HG03432 (cell line): ENCODE data around the gene PRSS2.
"Not testable (repeated sequence)": the region's sequence is repeated elsewhere in the genome, so short reads cannot be mapped to it uniquely, and the experiment has no call there.

ENCODE experiments used
- ATAC-seq: cut with Tn5 transposase; IDR thresholded peaks from one replicate; pipeline ENCODE4 v1.9.1; 2021; ENCODE audit warnings: mild to moderate bottlenecking, moderate library complexity; ENCODE audit not compliant: unreplicated experiment

The PRSS2 gene

DNA sequence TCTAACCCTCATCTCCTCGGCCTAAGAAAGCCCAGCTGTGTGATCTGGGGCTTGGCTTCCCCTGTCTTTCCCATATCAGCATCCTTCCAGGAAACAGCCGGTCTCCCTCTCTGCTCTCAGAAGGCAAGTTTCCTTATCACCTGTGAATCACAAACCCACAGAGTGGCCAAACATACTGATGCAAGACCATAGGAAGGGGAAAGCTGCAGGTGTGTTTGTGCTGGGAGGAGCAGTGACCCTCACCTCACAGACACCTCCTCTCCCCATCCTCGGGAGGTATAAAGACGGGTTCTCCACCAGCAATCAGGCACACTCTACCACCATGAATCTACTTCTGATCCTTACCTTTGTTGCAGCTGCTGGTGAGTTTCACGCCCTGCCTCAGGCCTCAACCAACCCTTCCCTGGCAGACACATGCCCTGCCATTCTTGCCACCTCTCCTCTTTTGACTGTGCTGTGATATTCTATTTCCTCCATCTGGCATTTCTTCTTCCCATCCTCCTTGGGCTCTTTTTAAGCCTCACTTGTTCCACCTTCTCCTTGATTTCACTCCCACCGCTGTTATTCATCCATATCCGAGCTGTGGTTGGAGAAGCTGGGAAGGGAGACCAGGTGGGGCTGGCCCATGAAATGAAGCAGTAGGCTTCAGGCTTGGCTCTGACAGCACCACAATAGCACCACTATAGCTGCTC is at the start of gene PRSS2:
Gene PRSS2 (plus strand): TSS at position 310 of the 692 bp plus-strand sequence. CDS start 13 bp downstream, at position 323.
- ATAC-seq: peak; percentile 31

DNA sequence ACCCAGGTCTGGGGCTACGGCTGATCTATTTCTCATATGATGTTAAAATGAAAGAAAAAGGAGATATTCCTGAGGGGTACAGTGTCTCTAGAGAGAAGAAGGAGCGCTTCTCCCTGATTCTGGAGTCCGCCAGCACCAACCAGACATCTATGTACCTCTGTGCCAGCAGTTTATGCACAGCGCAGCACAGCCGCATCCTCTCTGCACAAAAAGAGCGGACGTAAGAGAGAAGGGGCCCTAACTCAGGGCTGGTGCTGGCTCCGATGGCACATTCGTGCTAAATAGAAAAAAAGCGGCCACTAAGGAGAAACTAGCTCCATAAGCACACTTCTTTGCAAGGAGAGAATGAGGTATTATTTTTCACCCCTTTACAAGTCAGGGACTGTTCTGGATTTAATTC is 49.8 kb upstream of the PRSS2 start:
- ATAC-seq: no peak

DNA sequence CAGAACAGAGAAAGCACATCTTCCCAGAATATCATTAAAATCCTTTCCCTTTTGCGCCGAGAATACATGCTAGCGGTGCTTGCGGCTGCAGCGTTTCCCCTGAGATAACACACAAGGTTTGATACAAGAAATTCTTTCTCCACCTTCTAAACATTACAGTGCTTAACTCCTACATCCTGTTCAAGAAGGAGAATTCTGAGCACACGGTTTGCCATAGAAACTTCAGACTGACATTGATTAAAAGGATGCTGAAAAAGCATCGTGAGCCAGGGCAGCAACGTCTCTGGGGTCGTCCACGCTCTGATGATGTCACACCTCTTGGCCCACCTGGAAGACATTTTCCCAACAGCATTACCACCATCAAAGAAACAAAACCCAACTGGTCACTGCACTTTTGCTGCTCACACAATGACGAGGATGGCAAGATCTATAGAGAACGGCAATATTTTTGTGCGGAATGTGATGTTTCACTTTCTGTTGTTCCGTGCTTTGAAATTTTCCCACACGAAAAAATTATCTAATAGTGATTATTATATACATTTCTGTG is 48.4 kb upstream of the PRSS2 start:
- no peak for ATAC-seq

DNA sequence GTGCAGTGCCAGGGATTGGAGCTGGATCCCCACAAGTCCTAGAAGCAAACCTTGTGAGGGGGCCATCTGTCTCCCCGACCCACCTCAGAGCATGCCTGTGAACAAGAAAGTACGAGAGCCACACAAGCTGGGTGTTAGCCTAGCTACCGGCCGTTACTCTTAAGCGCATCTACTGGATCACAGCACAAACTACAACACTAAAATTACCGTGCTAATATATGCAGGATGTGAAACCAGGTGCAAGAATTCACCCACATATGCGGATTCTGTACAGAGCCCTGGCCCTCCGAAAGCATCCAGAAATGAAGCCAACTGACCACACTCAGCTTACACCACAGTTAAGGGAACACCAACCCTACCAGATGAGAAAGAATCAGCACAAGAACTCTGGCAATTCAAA is 37.5 kb upstream of the PRSS2 start:
- ATAC-seq: no peak

DNA sequence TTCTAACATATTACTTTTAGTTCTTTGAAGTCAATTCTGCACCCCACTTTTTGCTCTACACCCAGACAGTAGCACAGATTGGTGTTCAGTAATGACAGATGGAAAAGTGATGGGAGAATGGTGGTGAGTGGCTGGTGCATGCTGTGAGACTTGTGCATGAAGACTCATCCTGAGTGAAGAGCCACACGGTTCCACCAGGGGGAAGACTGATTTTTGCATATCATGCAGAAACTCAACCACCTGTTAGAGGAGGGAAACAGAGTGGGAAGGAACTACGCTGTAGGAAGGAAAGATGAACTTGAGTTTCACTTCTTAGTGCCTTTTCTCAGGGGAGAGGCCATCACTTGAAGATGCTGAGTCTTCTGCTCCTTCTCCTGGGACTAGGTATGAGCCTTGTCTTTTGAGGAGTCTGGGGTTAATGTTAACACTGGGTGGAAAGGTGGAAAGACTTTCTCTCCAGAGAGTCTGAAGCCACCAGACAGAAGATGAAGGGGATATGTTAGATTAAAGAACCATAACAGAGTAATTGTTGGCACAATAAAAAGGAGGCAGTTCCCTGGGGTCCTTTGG is 30.8 kb upstream of the PRSS2 start:
- ATAC-seq: peak; percentile 96

DNA sequence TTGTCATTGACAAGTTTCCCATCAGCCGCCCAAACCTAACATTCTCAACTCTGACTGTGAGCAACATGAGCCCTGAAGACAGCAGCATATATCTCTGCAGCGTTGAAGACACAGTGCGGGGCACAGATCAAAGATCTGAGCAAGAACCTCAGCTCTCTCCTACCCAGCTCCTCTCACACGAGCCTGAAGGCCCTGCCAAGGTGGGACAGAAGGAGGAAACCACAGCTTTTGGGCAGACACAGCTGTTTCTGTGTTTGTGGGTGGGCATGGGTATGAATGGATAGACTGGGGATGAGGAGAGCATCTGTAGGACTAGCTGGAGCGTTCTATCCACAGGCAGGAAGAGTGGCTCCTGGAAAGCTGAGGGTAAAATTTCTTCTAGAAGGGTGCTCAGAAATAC is 30.0 kb upstream of the PRSS2 start:
- no peak for ATAC-seq

DNA sequence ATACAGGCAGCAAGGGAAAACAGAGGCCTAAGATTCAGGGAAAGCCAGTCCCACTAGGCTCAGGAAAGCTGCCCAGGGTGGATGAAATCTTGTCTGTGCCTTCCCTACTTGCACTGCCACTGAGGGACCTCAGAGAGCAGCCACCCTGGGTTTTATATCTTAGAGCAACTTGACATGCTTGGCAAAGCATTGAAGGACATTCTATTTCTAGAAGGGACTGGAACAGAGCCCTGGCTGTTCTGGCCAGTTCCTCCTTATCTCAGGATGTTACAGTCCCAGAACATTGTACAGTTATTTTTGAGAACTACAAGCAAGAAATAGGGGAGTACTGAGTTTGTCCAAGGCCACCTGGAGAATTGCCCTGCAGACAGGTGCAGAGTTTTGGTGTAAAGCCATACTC is 28.8 kb upstream of the PRSS2 start:
- ATAC-seq: not testable (repeated sequence)

DNA sequence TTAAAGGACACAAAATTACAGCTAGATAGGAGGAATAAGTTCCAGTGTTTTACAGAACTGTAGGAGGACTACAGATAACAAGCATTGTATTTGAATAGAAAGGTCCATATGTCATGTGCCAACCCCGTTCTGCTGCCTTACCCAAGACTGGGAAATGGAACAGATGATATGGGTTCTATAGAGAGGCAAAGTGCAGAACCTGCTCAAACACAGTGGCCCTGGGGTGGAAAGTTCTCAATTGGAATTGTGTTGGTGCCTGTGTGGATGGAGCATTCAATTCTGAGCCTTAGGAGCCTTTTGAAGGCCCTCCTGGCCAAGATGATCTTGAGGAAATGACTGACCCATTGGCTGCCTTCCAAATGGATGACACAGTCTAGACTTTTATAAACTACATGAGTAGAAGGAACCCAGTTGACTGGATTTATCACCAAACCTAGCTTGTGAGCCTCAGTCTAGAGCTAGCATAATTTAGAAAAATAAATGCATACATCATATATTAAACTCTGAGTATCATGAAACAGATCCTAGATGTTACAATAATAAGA is 25.6 kb upstream of the PRSS2 start:
- no peak for ATAC-seq

DNA sequence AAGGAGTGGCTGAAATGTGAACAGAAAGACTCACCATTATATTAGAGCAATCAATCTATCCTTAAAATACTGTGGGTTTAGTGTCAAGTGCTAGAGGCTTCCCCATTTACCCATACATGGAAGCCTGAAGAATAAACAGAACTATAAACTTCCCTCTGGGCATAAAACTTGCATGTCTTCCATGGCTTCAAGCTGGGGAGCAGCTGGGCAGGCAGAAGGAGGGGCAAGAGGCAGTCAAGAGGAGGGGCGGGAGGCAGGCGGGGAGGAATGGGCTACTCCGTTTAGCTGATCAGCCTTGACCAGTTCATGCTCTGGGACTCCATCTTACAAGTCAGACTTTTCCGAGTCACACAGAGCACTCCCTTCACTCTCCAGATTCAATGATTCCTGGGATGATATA is 25.0 kb upstream of the PRSS2 start:
- ATAC-seq: no peak

DNA sequence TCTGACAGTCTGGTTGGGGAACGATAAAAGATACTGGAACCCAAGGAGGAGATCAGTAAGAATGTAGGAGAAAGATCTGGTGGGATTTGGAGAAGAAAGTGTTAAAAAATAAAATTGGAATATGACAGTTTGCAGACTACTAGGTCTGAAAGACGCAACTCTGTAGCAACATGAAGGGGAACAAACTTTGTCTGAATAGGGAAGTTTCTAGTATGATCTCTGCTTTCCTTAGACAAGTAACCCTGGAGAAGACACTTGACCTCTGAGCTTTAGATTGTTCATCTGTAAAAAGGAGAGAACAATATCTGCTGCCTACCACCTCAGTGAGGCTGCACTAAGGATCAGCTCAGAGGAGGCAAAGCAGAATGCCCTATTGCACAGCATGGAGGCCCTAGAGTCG is 24.5 kb upstream of the PRSS2 start:
- no peak for ATAC-seq

DNA sequence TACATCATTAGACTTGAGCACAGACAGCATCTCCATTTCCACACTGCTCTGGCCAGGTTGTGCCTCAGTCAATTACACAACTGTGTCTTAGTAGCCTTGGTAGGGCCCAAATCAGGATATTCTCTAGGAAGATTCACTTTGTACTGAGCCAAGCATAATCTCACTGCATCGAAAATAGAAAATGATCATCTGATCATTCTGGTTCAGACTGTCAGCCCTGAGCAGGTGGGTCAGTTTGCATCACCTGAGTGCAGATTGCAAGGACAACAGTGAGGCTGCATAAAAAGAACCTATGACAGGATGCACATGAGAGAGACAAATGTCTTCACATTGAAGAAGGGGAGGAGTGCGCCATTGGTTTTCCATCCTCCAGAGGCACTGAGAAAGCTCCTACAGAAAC is 22.4 kb upstream of the PRSS2 start:
- ATAC-seq: not testable (repeated sequence)

DNA sequence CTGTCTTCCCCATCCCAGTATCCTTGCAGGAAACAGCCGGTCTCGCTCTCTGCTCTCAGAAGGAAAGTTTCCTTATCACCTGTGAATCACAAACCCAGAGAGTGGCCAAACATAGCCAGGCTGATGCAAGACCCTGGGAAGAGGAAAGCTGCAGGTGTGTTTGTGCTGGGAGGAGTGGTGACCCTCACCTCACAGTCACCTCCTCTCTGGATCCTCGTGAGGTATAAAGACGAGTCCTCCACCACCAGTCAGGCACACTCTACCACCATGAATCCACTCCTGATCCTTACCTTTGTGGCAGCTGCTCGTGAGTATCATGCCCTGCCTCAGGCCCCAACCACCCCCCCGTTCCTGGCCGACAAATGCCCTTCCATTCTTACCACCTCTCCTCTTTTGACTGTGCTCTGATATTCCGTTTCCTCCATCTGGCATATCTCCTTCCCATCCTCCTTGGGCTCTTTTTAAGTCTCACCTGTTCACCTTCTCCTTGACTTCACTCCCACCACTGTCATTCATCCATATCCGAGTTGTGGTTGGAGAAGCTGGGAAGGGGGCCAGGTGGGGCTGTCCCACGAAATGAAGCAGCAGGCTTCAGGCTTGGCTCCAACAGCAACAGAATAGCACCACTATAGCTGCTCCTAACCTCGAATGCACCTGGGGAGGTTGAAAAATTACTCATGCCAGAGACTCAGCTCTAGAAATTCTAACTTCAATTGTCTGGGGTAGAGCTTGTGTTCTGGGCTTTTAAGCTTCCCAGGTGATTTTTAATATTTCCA is 21.4 kb upstream of the PRSS2 start, which contains the start of gene PRSS1:
Gene PRSS1 (plus strand): TSS at position 255 of the 776 bp plus-strand sequence. CDS start 13 bp downstream, at position 268.
- ATAC-seq: no peak

DNA sequence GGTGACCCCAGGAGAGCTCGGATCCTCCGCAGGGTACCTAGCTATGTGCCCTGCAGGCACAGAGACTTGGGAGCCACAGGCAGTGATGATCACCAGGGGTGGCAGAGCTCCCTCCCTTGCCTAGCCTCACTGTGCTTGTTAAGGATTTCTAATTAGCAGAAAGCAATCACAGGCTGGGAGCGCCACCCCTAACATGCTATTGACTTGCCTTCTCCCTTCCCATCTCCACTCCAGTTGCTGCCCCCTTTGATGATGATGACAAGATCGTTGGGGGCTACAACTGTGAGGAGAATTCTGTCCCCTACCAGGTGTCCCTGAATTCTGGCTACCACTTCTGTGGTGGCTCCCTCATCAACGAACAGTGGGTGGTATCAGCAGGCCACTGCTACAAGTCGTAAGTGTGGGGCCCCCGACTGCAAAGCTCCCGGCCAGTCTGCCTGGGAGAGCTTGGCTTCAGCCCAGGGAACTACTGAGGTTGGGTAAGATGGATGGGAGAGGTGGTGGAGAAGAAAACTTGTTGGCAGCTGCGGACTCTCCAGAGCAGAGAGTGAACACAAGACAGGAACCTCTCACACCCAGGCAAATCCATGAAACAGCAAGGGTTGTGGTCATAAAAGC is 20.3 kb upstream of the PRSS2 start:
- ATAC-seq: no peak

DNA sequence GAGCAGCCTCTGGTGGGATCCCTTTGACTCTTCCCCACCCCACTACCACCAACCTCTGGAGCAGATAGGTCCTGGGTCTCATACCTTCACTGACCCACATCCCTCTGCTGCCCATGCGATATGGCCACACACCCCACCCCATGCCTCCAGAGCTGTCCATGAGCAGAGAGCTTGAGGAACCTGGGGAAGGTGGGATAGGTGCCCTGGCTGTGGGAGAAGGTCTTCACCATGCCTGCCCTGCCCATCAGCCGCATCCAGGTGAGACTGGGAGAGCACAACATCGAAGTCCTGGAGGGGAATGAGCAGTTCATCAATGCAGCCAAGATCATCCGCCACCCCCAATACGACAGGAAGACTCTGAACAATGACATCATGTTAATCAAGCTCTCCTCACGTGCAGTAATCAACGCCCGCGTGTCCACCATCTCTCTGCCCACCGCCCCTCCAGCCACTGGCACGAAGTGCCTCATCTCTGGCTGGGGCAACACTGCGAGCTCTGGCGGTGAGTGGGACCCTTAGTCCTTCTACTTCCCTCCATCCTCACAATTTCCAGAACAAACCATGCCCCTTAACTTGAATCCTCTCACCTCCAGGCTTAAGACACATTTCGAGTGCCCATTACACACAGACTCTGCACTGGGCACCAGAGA is 19.1 kb upstream of the PRSS2 start:
- not testable (repeated sequence) for ATAC-seq

DNA sequence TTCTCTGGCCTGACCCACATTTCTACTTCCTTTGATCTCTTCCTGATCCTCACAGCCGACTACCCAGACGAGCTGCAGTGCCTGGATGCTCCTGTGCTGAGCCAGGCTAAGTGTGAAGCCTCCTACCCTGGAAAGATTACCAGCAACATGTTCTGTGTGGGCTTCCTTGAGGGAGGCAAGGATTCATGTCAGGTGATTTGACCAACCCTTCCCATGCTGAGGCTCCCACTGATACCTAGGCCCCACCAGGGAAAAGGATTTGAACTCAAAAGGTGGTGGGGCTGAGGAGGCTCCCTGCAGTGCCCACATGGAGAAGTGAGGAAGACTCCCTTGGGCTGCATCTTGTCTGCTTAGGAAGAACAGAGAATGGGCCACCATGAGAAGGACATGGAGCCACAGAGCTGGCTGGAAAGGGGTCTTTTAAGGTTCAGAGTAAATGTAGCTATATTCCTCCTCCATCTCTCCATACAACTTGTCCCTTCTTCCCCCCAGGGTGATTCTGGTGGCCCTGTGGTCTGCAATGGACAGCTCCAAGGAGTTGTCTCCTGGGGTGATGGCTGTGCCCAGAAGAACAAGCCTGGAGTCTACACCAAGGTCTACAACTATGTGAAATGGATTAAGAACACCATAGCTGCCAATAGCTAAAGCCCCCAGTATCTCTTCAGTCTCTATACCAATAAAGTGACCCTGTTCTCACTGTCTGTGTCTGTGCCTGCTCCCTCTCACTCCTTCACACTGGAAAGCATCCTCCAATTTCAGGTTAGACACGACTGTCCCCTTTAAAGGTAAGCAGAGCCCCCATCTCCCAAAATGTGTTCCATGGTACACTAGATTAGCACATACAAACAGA is 18.2 kb upstream of the PRSS2 start:
- ATAC-seq: no peak

DNA sequence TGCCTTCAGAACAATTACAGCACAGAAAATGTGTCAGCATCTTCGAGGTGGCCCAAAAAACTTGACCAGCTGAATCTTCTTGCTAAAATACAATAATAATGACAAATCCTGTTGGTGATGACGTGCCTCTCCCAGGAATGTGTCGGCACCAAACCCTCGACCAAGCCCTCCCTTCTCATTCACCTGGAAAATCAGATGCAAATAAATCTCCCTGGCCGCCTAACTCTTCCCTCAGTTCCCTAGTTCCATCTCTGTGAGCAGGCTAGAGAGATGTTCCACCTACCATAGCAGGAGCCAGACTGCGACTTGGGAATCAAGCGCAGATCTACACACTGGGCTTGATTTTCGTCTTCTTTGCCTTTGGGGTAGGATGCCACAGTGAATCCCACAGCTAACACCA is 17.4 kb upstream of the PRSS2 start:
- ATAC-seq: no peak

DNA sequence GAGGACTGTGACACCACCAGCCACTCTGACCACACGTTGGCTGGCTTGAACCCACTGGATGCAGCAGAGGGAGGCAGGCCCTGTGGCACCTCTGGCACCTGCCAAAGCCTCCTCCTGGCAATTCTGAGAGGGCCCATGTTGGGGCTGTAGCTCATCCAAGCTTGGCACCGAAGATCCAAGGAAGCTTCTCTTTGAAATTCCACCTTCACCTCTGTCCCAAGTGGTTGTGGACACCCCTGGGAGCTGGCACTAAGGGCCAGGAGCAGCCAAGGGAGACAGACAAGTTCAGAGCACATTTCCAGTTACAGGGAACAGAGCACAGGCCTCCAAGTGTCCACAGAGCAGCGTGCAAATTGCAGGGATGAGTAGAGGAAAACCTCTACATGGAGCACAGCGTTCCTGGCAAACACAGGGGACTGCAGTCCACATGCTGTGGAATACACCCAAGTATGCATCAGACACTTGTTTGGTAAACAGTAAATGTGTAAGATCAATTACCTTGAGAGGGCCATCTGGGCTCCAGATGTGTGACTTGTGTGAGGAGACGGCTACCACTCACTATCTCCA is 16.8 kb upstream of the PRSS2 start:
- ATAC-seq: not testable (repeated sequence)

DNA sequence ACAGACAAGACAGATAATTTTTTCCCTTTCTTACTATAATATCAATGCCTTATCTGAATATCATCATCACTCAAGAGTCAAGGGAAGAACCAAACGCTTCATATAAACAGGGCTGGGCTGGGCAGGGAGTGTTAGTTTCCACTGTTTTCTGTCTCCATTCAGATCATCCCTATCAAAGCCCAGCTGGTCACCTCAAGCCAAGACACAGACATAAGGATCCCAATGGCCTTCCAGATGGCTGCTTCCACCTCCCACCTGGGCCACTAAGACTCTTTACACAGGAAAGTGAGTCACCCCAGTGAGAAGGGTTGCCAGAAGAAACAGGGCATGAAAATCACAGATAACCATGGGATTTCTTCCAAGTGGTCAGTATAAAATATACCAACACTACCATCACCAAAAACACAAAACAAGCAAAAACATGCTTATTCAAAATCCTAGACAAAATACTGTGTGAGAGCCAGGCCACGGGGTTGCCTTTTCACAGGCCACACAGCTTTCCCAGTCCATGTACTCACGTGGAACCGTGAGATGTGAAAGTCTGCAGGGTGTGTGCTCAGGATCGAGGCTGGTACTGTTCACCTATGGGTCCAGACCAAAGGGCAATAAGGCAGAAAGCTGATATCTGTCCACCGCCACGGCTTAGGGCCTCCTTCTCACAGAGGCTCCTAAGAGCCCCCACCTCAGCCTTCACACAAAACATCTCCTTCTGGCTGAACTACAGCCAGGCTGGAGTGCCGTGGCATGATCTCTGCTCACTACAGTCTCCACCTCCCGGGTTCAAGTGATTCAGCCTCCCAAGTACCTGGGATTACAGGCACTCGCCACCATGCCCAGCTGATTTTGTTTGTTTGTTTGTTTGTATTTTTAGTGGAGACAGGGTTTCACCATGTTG is 15.8 kb upstream of the PRSS2 start:
- ATAC-seq: no peak
